ENCODE results near the gene LRP5. TPM values are rescaled to one million over a fixed set of nuclear protein-coding genes. Genes with fewer than 3 reads are reported as not detected.

LRP5 gene
- total RNA-seq, 1 donor from 2014 or later, result 20.2 TPM

DNA sequence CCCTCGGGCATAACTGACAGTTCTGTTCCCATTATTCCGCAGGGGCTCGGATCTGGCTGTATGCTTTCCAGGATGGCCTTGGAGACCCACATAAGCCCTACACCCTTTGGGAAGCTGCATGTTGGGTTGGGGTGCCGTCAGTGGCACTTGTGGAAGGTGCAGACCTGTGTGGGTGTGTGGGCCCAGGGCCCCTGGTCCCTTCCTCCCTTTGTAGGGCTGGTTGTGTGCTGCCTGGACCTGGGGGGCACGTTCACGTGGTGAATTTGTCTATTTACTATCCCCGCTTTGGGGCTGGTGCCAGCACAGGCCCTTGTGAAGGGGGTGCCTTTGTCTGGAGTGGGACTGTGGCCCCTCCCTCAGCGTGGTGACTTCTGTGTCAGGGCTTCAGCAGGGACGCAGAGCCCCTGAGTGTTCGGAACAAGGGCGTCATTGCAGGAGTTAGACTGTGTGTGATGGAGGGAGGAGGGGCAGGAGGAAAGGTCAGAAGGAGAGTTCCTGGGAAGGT lies 133.2 kb downstream of the LRP5 start:
- H3K27ac Mint-ChIP-seq (ENCODE audit: unreplicated experiment), result no peak overlapping the region
- H3K4me3 Mint-ChIP-seq (ENCODE audit: unreplicated experiment), result no peak overlapping the region
- no peaks in the 10 kb centered on the region for H3K27me3 Mint-ChIP-seq (ENCODE audit: low read depth, unreplicated experiment)
- peaks cover 3% of the 10 kb centered on the region for H3K36me3 ChIP-seq (ENCODE audit: insufficient read depth, low read length)
- no peak overlapping the region for H3K4me3 ChIP-seq (ENCODE audit: insufficient read depth, low read depth, low read length)
- no peak for TF ChIP-seq CTCF (IDR thresholded peaks at IDR 0.05; ENCODE audit: insufficient read depth, low read depth, low read length)
- no peak for TF ChIP-seq EZH2 (IDR thresholded peaks at IDR 0.05; ENCODE audit: insufficient read depth, low read length)
- H3K27me3 ChIP-seq (ENCODE audit: insufficient read depth, low read length), result no peaks in the 10 kb centered on the region
- H3K4me1 ChIP-seq (ENCODE audit: insufficient read depth, low read length), result peaks cover 6% of the 10 kb centered on the region
- no peaks in the 10 kb centered on the region for H3K79me2 ChIP-seq (ENCODE audit: insufficient read depth, low read length)
- H3K9ac ChIP-seq (ENCODE audit: low read length), result no peak overlapping the region
- H3K9me3 Mint-ChIP-seq (ENCODE audit: unreplicated experiment), result no peaks in the 10 kb centered on the region
- no peak for DNase-seq (ENCODE audit: low read depth)
- H3K27ac ChIP-seq (ENCODE audit: low read depth, low read length), result no peak overlapping the region
- no peaks in the 10 kb centered on the region for H4K20me1 ChIP-seq (ENCODE audit: insufficient read depth, low read length)
- no peak for FAIRE-seq
- no peak overlapping the region for H3K4me2 ChIP-seq (ENCODE audit: low read length)
- H2AFZ ChIP-seq (ENCODE audit: low read depth, low read length), result no peak overlapping the region
- H3K36me3 Mint-ChIP-seq (ENCODE audit: low read depth, unreplicated experiment), result peaks cover 1% of the 10 kb centered on the region
- H3K9me3 ChIP-seq (ENCODE audit: insufficient read depth, low read depth, low read length), result no peaks in the 10 kb centered on the region
- H3K4me1 Mint-ChIP-seq (ENCODE audit: low read depth, unreplicated experiment), result peaks cover 7% of the 10 kb centered on the region

GRCh38 chr11:68446046-68446725 lies 133.8 kb downstream of the LRP5 start:
- peaks cover 6% of the 10 kb centered on the region for H3K4me1 ChIP-seq (ENCODE audit: insufficient read depth, low read length)
- H3K9ac ChIP-seq (ENCODE audit: low read length), result no peak overlapping the region
- FAIRE-seq (no peak), DNase-seq (ENCODE audit: low read depth) (no peak)
- Mint-ChIP-seq H3K4me1 (ENCODE audit: low read depth, unreplicated experiment) (peaks cover 7% of the 10 kb centered on the region), H3K4me3 (ENCODE audit: unreplicated experiment) (no peak overlapping the region), H3K36me3 (ENCODE audit: low read depth, unreplicated experiment) (no peaks in the 10 kb centered on the region), H3K27me3 (ENCODE audit: low read depth, unreplicated experiment) (no peaks in the 10 kb centered on the region), H3K27ac (ENCODE audit: unreplicated experiment) (no peak overlapping the region), H3K9me3 (ENCODE audit: unreplicated experiment) (no peaks in the 10 kb centered on the region)
- H3K27ac ChIP-seq (ENCODE audit: low read depth, low read length), result no peak overlapping the region
- H3K79me2 ChIP-seq (ENCODE audit: insufficient read depth, low read length), result no peaks in the 10 kb centered on the region
- H3K4me3 ChIP-seq (ENCODE audit: insufficient read depth, low read depth, low read length), result no peak overlapping the region
- no peaks in the 10 kb centered on the region for H3K27me3 ChIP-seq (ENCODE audit: insufficient read depth, low read length)
- H3K36me3 ChIP-seq (ENCODE audit: insufficient read depth, low read length), result peaks cover 3% of the 10 kb centered on the region
- H4K20me1 ChIP-seq (ENCODE audit: insufficient read depth, low read length), result no peaks in the 10 kb centered on the region
- H3K4me2 ChIP-seq (ENCODE audit: low read length), result no peak overlapping the region
- no peaks in the 10 kb centered on the region for H3K9me3 ChIP-seq (ENCODE audit: insufficient read depth, low read depth, low read length)
- TF ChIP-seq CTCF (IDR thresholded peaks at IDR 0.05; ENCODE audit: insufficient read depth, low read depth, low read length) (no peak), EZH2 (IDR thresholded peaks at IDR 0.05; ENCODE audit: insufficient read depth, low read length) (no peak)
- no peak overlapping the region for H2AFZ ChIP-seq (ENCODE audit: low read depth, low read length)

All from astrocyte (in vitro differentiated cells and primary cell).